IMR-90 (cell line): ENCODE measurements around the gene RAET1E. TPM values are rescaled to one million over a fixed set of nuclear protein-coding genes. Genes with fewer than 3 reads are reported as not detected.
A peak's percentile ranks its signal among the peaks of the same experiment; 100 is the strongest.

Experiments used
- ATAC-seq: fragments of 200-7000 bp; cut with Tn5 transposase; 2 replicates; pipeline ENCODE4 v1.9.1; 2020; ENCODE audit warnings: low read depth, mild to moderate bottlenecking, moderate library complexity
- BruUV-seq: library from RNA; stranded (reverse); fragments of 400-500 nt; replicated peaks from 2 replicates; lab custom pipeline; 2021; lab: Mats Ljungman, UMichigan
- CTCF ChIA-PET: fragments of 300-600 bp; formaldehyde crosslinking; extraction: SDS; loops from one replicate; lab custom pipeline; 2021; ENCODE audit warnings: antibody characterized with exemption; lab: Yijun Ruan, JAX
- POLR2A ChIA-PET: fragments of 300-600 bp; sonication (Branson Sonifier 250); formaldehyde crosslinking; loops from one replicate; lab custom pipeline; 2022; ENCODE audit warnings: antibody characterized with exemption; ENCODE audit not compliant: unreplicated experiment; lab: Charles Lee
- DNase-seq: peaks from one replicate; pipeline ENCODE4 v3.0.0; 2013
- H2AFZ ChIP-seq: replicated peaks from 2 replicates; pipeline ENCODE3; 2013; ENCODE audit warnings: low read length, mild to moderate bottlenecking; ENCODE audit not compliant: poor library complexity
- H2AK5ac ChIP-seq: 2 replicates; pipeline ENCODE4 v1.6.1; 2013; ENCODE audit warnings: low read depth, low read length, inconsistent platforms
- H2AK9ac ChIP-seq: replicated peaks from 2 replicates; pipeline ENCODE3; 2013; ENCODE audit warnings: mild to moderate bottlenecking, low read depth, low read length, moderate library complexity; ENCODE audit not compliant: poor library complexity
- H2BK120ac ChIP-seq: 2 replicates; pipeline ENCODE4 v1.6.1; 2013; ENCODE audit warnings: low read depth, low read length, inconsistent platforms
- H2BK15ac ChIP-seq: 3 replicates; pipeline ENCODE4 v1.6.1; 2013; ENCODE audit warnings: low read depth, low read length, inconsistent platforms
- H2BK20ac ChIP-seq: 2 replicates; pipeline ENCODE4 v1.6.1; 2013; ENCODE audit warnings: low read depth, mild to moderate bottlenecking, inconsistent platforms, low read length, moderate library complexity
- H2BK5ac ChIP-seq: 2 replicates; pipeline ENCODE4 v1.6.1; 2013; ENCODE audit warnings: mild to moderate bottlenecking, low read depth, low read length, inconsistent platforms; ENCODE audit not compliant: poor library complexity, severe bottlenecking
- H3K14ac ChIP-seq: replicated peaks from 2 replicates; pipeline ENCODE4 v1.6.1; 2013; ENCODE audit warnings: low read depth, low read length, inconsistent platforms
- H3K18ac ChIP-seq: 2 replicates; pipeline ENCODE4 v1.6.1; 2013; ENCODE audit warnings: low read depth, low read length, control low read depth
- H3K23ac ChIP-seq: 2 replicates; pipeline ENCODE4 v1.6.1; 2013; ENCODE audit warnings: low read depth, low read length, inconsistent platforms
- H3K27ac ChIP-seq: 2 replicates; pipeline ENCODE4 v1.5.1; 2013; ENCODE audit warnings: mild to moderate bottlenecking, control low read depth, low read length; ENCODE audit not compliant: insufficient read depth
- H3K27me3 ChIP-seq: 2 replicates; pipeline ENCODE4 v1.6.1; 2013; ENCODE audit warnings: low read length; ENCODE audit not compliant: control insufficient read depth, insufficient read depth
- H3K36me3 ChIP-seq: 2 replicates; pipeline ENCODE4 v1.6.1; 2013; ENCODE audit warnings: low read length, mixed read lengths; ENCODE audit not compliant: control insufficient read depth, insufficient read depth
- H3K4ac ChIP-seq: 2 replicates; pipeline ENCODE4 v1.6.1; 2013; ENCODE audit warnings: low read depth, low read length, inconsistent platforms
- H3K4me1 ChIP-seq: 2 replicates; pipeline ENCODE4 v1.6.1; 2013; ENCODE audit warnings: low read length, mixed read lengths; ENCODE audit not compliant: control insufficient read depth, insufficient read depth
- H3K4me2 ChIP-seq: 2 replicates; pipeline ENCODE4 v1.6.1; 2013; ENCODE audit warnings: low read depth, mild to moderate bottlenecking, control low read depth, low read length, moderate library complexity
- H3K4me3 ChIP-seq: 2 replicates; pipeline ENCODE4 v1.5.1; 2013; ENCODE audit warnings: low read depth, mild to moderate bottlenecking, control low read depth, low read length, moderate library complexity; ENCODE audit not compliant: insufficient read depth
- H3K56ac ChIP-seq: 2 replicates; pipeline ENCODE4 v1.6.1; 2013; ENCODE audit warnings: low read length, inconsistent platforms; ENCODE audit not compliant: insufficient read depth; ENCODE audit errors: extremely low read depth
- H3K79me1 ChIP-seq, 2 experiments: 2 replicates each; pipeline ENCODE4 v1.6.1; 2013; ENCODE audit warnings: low read length in 2 of 2, inconsistent platforms in 1 of 2, low read depth in 1 of 2
- H3K9ac ChIP-seq: 2 replicates; pipeline ENCODE4 v1.6.1; 2013; ENCODE audit warnings: low read depth, low read length, control low read depth
- H3K9me1 ChIP-seq: 2 replicates; pipeline ENCODE4 v1.6.1; 2013; ENCODE audit warnings: low read length, inconsistent platforms; ENCODE audit not compliant: insufficient read depth
- H3K9me3 ChIP-seq: 2 replicates; pipeline ENCODE4 v1.6.1; 2013; ENCODE audit warnings: low read length; ENCODE audit not compliant: control insufficient read depth, insufficient read depth
- H4K20me1 ChIP-seq: 2 replicates; pipeline ENCODE4 v1.6.1; 2013; ENCODE audit warnings: low read length, inconsistent platforms; ENCODE audit not compliant: insufficient read depth
- H4K5ac ChIP-seq: 2 replicates; pipeline ENCODE4 v1.6.1; 2013; ENCODE audit warnings: mild to moderate bottlenecking, low read depth, low read length, control low read depth
- H4K8ac ChIP-seq, 2 experiments: 2 replicates each; pipeline ENCODE4 v1.6.1; 2013; ENCODE audit warnings: low read depth in 2 of 2, low read length in 2 of 2, control low read depth in 1 of 2, inconsistent platforms in 1 of 2
- H4K91ac ChIP-seq: 2 replicates; pipeline ENCODE4 v1.6.1; 2013; ENCODE audit warnings: low read depth, low read length, inconsistent platforms; ENCODE audit not compliant: insufficient read depth
- BHLHE40 ChIP-seq: fragments of 150-350 bp; IDR thresholded peaks from 2 replicates; pipeline ENCODE4 v1.6.1; 2016; ENCODE audit warnings: mild to moderate bottlenecking, low read depth, low read length
- CEBPB ChIP-seq: IDR thresholded peaks from 2 replicates; pipeline ENCODE4 v1.6.1; 2012; ENCODE audit warnings: low read depth, low read length, improper control_type of control experiment
- CHD1 ChIP-seq: IDR thresholded peaks from 2 replicates; pipeline ENCODE4 v1.6.1; 2012; ENCODE audit warnings: low read depth, low read length, improper control_type of control experiment
- FOS ChIP-seq: fragments of 150-350 bp; IDR thresholded peaks from 2 replicates; pipeline ENCODE4 v1.6.1; 2016; ENCODE audit warnings: low read depth, low read length
- MAFK ChIP-seq: IDR thresholded peaks from 2 replicates; pipeline ENCODE4 v1.6.1; 2012; ENCODE audit warnings: low read depth, low read length, improper control_type of control experiment
- MAZ ChIP-seq: IDR thresholded peaks from 2 replicates; pipeline ENCODE4 v1.6.1; 2012; ENCODE audit warnings: low read depth, mild to moderate bottlenecking, low read length, improper control_type of control experiment, moderate library complexity, borderline replicate concordance
- MXI1 ChIP-seq: IDR thresholded peaks from 2 replicates; pipeline ENCODE4 v1.6.1; 2012; ENCODE audit warnings: low read depth, mild to moderate bottlenecking, low read length, moderate library complexity, borderline replicate concordance
- NFE2L2 ChIP-seq: fragments of 150-350 bp; IDR thresholded peaks from 2 replicates; pipeline ENCODE4 v1.6.1; 2016; ENCODE audit warnings: low read depth, mild to moderate bottlenecking, low read length
- POLR2A ChIP-seq: IDR thresholded peaks from 2 replicates; pipeline ENCODE4 v1.6.1; 2012; ENCODE audit warnings: mild to moderate bottlenecking, low read depth, low read length
- RAD21 ChIP-seq: IDR thresholded peaks from 2 replicates; pipeline ENCODE4 v1.6.1; 2012; ENCODE audit warnings: low read length, improper control_type of control experiment
- RCOR1 ChIP-seq: IDR thresholded peaks from 2 replicates; pipeline ENCODE4 v1.6.1; 2012; ENCODE audit warnings: mild to moderate bottlenecking, low read length, improper control_type of control experiment; ENCODE audit not compliant: insufficient replicate concordance
- RFX5 ChIP-seq: IDR thresholded peaks from 2 replicates; pipeline ENCODE4 v1.8.0; 2012; ENCODE audit warnings: low read depth, mild to moderate bottlenecking, low read length, moderate library complexity
- SMC3 ChIP-seq: fragments of 150-350 bp; IDR thresholded peaks from 2 replicates; pipeline ENCODE4 v1.6.1; 2016; ENCODE audit warnings: low read depth, mild to moderate bottlenecking, antibody characterized with exemption, low read length, moderate library complexity
- whole genome bisulfite sequencing, 2 experiments: methylation state at CpG; one replicate each; pipeline versions ENCODE4 v1.1.5 to v1.1.7; 2013; ENCODE audit warnings: missing lambda C conversion rate in 2 of 2; ENCODE audit not compliant: insufficient read length in 1 of 2; ENCODE audit errors: extremely low coverage in 2 of 2; 5-methylcytosine and 5-hydroxymethylcytosine counted together
- dilution Hi-C: fragments of 300-500 bp; cut with HindIII; formaldehyde crosslinking; loops from one replicate; pipeline ENCODE4 v1.14.3; 2018; ENCODE audit warnings: low sequenced_read_pairs; ENCODE audit not compliant: unreplicated experiment
- in situ Hi-C: fragments of 300-500 bp; cut with MboI; formaldehyde crosslinking; loops from 3 replicates; pipeline ENCODE4 v1.14.3; 2019; ENCODE audit warnings: low sequenced_read_pairs, inconsistent platforms, mixed read lengths
- intact Hi-C: fragments of 100-400 bp; cut with micrococcal nuclease; formaldehyde crosslinking; loops from 2 replicates; pipeline ENCODE4 v1.10.0; 2022
- polyA plus RNA-seq, 3 experiments: library from polyadenylated mRNA; depleted of rRNA; stranded (reverse); fragments of >200 nt; gene quantifications; 2 replicates each; pipeline ENCODE4 v1.2.3, GENCODE V29; 2012; ENCODE audit warnings: low replicate concordance in 1 of 3
- total RNA-seq: library from RNA; depleted of rRNA; stranded (reverse); fragments of >200 nt; gene quantifications from 2 replicates; pipeline ENCODE4 v1.2.3, GENCODE V29; 2012
- TF ChIP-seq, protein P1 (sequence below): fragments of 150-350 bp; IDR thresholded peaks from 2 replicates; pipeline ENCODE4 v1.6.1; 2017; ENCODE audit warnings: mild to moderate bottlenecking, antibody characterized with exemption, low read length, low read depth

The RAET1E gene
- total and polyA plus RNA-seq, 2 of the 4 experiments (the other 2 are of a cell fraction) = not detected

GRCh38 chr6:149884617-149885016 is 13.3 kb downstream of the RAET1E start:
- H3K18ac ChIP-seq = no peak overlapping the region
- H3K56ac ChIP-seq = no peak overlapping the region
- no peak overlapping the region for H3K27ac ChIP-seq
- H4K5ac ChIP-seq = no peak overlapping the region
- peaks cover 2% of the 10 kb centered on the region; the same call in 1 of the 2 replicates for H3K9me1 ChIP-seq
- H3K9me3 ChIP-seq = no peaks in the 10 kb centered on the region
- H3K14ac ChIP-seq = no peak overlapping the region
- DNase-seq = no peak
- no peak overlapping the region for H3K9ac ChIP-seq
- H2AK5ac ChIP-seq = no peak overlapping the region
- no peak overlapping the region for H2BK15ac ChIP-seq
- H3K4ac ChIP-seq = no peak overlapping the region
- H4K91ac ChIP-seq = no peak overlapping the region
- in situ Hi-C loops = no loop called here
- no peak overlapping the region for H2BK5ac ChIP-seq
- WGBS, 2 experiments = 79% methylated on average over 4 of the region's 7 CpGs; no CpG with 5 or more reads in 1 of the 2 experiments
- no TSS peak for BruUV-seq
- H3K27me3 ChIP-seq = peaks cover 14% of the 10 kb centered on the region
- intact Hi-C loops = no loop called here
- H4K20me1 ChIP-seq = no peaks in the 10 kb centered on the region
- ATAC-seq = no peak
- no peak overlapping the region for H3K23ac ChIP-seq
- H4K8ac ChIP-seq = no peak overlapping the region
- H2BK20ac ChIP-seq = no peak overlapping the region
- no peaks in the 10 kb centered on the region for H3K36me3 ChIP-seq
- dilution Hi-C loops = no loop called here
- ChIA-PET CTCF (no interaction called here), POLR2A (no interaction called here)
- H3K4me1 ChIP-seq = peaks cover 12% of the 10 kb centered on the region
- H2AFZ ChIP-seq = peak overlapping the region; percentile 78
- H3K4me3 ChIP-seq = no peak overlapping the region
- H3K4me2 ChIP-seq = no peak overlapping the region; the same call in 1 of the 2 replicates
- no peaks in the 10 kb centered on the region for H3K79me1 ChIP-seq
- peak overlapping the region; percentile 84 for H2AK9ac ChIP-seq
- H2BK120ac ChIP-seq = no peak overlapping the region
- no peak for TF ChIP-seq MAFK
- TF ChIP-seq RFX5 = no peak
- no peak for TF ChIP-seq POLR2A
- TF ChIP-seq BHLHE40 = no peak
- no peak for TF ChIP-seq RCOR1
- TF ChIP-seq MAZ = no peak
- TF ChIP-seq NFE2L2 = no peak
- TF ChIP-seq CEBPB = no peak
- TF ChIP-seq FOS = no peak
- TF ChIP-seq CHD1 = no peak
- TF ChIP-seq, protein P1, sequence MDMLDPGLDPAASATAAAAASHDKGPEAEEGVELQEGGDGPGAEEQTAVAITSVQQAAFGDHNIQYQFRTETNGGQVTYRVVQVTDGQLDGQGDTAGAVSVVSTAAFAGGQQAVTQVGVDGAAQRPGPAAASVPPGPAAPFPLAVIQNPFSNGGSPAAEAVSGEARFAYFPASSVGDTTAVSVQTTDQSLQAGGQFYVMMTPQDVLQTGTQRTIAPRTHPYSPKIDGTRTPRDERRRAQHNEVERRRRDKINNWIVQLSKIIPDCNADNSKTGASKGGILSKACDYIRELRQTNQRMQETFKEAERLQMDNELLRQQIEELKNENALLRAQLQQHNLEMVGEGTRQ = no peak
- no peak for TF ChIP-seq SMC3
- TF ChIP-seq RAD21 = no peak
- TF ChIP-seq MXI1 = no peak
